Stimulated activated CD8-positive, alpha-beta memory T cell treated with anti-CD3 and anti-CD28 coated beads, Interleukin-7, amount 100 ng/mL, for 48 hours (primary cell): Measurements from ENCODE around the gene CAT.

Experiments used
- DNase-seq, 2 donors: peaks; one replicate each; pipeline ENCODE4 v3.0.0-alpha.2; 2020; ENCODE audit warnings: low read depth in 1 of 2; ENCODE audit errors: extremely low read depth in 1 of 2

Gene CAT

DNA sequence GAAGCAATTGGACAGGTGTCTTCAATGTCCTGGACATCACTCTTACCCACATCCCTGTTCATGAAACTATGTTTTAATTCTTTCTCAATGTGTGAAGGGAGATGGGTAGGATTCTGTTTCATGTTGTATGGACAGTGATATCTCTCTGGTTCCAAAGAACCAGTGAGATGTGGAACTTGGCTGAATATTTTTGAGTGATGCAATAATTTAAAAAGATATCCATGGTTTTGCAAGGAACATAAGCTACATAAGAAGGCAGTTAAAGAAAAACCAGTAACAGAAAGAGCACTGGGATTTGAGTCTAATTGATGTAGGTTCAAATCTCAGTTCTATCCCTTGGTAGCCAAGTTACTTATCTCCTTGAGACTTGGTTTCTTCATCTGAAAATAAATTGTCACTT, 82.5 kb downstream of the CAT start:
- DNase-seq: no peak
